Measurements from ENCODE around the gene RDH16.

Gene RDH16

DNA sequence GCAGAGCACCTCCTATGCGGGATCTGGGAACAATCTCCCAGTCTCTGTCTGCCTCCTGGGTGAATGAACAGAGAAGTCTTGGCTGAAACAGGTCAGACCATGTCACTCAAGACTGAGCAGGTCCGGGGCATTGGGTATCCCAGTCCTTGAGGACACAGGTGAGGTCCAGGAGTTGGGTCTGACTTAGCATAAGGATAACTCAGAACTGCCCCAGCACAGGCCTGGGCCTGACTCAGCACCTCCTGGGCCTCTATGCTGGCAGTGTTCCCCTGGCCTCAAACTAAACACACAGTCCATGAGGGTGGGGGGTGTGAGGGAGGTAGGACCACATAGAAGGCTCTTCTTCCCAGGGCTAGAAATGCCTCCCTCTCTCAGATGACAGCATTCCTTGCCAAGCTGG lies 21.7 kb downstream of the RDH16 start:
- no peak for DNase-seq (ENCODE audit: low read depth)
- H3K4me3 ChIP-seq (ENCODE audit: control insufficient read depth, low read depth, low read length): no peak overlapping the region
- TF ChIP-seq, protein P1, sequence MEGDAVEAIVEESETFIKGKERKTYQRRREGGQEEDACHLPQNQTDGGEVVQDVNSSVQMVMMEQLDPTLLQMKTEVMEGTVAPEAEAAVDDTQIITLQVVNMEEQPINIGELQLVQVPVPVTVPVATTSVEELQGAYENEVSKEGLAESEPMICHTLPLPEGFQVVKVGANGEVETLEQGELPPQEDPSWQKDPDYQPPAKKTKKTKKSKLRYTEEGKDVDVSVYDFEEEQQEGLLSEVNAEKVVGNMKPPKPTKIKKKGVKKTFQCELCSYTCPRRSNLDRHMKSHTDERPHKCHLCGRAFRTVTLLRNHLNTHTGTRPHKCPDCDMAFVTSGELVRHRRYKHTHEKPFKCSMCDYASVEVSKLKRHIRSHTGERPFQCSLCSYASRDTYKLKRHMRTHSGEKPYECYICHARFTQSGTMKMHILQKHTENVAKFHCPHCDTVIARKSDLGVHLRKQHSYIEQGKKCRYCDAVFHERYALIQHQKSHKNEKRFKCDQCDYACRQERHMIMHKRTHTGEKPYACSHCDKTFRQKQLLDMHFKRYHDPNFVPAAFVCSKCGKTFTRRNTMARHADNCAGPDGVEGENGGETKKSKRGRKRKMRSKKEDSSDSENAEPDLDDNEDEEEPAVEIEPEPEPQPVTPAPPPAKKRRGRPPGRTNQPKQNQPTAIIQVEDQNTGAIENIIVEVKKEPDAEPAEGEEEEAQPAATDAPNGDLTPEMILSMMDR (conservative IDR thresholded peaks at IDR 0.05; ENCODE audit: control insufficient read depth, insufficient read depth, low read depth, low read length): no peak

DNA sequence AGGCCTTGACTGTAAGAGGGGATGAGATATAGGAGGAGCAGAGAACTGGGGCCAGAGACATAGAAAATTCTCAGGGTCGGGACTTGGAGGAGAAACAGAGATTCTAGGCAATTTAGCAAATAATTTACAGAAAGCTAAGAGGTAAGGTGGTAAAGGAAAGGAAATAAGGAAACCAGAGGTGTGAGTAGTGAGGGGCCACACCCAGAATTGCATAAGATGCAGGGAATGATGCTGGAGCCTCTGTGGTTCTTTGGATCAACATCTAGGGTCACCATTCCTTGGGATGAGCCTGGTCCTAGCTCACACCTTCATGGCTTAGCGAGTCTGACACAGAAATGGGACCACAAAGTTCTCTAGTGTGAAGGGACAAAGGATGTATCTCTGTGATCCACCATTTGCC lies 22.3 kb downstream of the RDH16 start:
- TF ChIP-seq, protein P1 (conservative IDR thresholded peaks at IDR 0.05; ENCODE audit: control insufficient read depth, insufficient read depth, low read depth, low read length): no peak
- no peak for DNase-seq (ENCODE audit: low read depth)

GRCh38 chr12:56933826-56934625 lies 23.4 kb downstream of the RDH16 start, which contains the start of gene SDR9C7:
TSS of gene SDR9C7 (minus strand) at chr12:56934408. CDS start at chr12:56934261, 147 bp downstream.
- no peak for DNase-seq (ENCODE audit: low read depth)
- H3K4me3 ChIP-seq (ENCODE audit: control insufficient read depth, low read depth, low read length): no peak within 1 kb of the TSS
- TF ChIP-seq, protein P1 (conservative IDR thresholded peaks at IDR 0.05; ENCODE audit: control insufficient read depth, insufficient read depth, low read depth, low read length): no peak

More for the DNA sequence above, 22.3 kb downstream of the RDH16 start:
- no peak overlapping the region for H3K4me3 ChIP-seq (ENCODE audit: control insufficient read depth, low read depth, low read length)

DNA sequence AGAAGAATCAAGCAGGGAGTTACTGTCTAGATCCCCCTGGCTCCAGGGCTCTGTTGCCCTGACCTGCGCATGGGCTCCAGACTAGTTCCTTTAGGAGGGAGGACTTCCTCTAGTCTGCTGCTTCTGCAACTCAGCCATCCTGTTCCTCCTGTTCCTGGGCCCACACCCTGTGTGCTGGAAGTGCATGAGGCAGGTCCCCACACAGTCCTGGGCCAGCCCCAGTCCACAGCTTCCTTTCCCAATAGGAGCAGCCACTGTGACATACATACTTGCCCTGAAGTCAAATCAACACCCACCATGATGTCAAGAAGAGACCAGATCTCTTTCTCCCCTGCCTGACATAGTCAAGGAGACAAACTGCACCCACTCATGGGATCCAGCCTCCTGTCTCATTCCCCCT lies 24.5 kb downstream of the RDH16 start:
- TF ChIP-seq, protein P1 (conservative IDR thresholded peaks at IDR 0.05; ENCODE audit: control insufficient read depth, insufficient read depth, low read depth, low read length): no peak
- H3K4me3 ChIP-seq (ENCODE audit: control insufficient read depth, low read depth, low read length): no peak overlapping the region
- no peak for DNase-seq (ENCODE audit: low read depth)

- TF ChIP-seq, protein P1 (conservative IDR thresholded peaks at IDR 0.05; ENCODE audit: control insufficient read depth, insufficient read depth, low read depth, low read length): no peak
- DNase-seq (ENCODE audit: low read depth): no peak
- H3K4me3 ChIP-seq (ENCODE audit: control insufficient read depth, low read depth, low read length): no peak overlapping the region
Measured at GRCh38 chr12:56932146-56932545, 25.3 kb downstream of the RDH16 start.

- peak; percentile 53 for DNase-seq (ENCODE audit: low read depth)
- no peak overlapping the region for H3K4me3 ChIP-seq (ENCODE audit: control insufficient read depth, low read depth, low read length)
- TF ChIP-seq, protein P1 (conservative IDR thresholded peaks at IDR 0.05; ENCODE audit: control insufficient read depth, insufficient read depth, low read depth, low read length): no peak
Measured at GRCh38 chr12:56931474-56931978, 25.9 kb downstream of the RDH16 start.
